Endothelial cell of umbilical vein (primary cell): Measurements from ENCODE around the gene KRTAP1-1. TPM values are rescaled to one million over a fixed set of nuclear protein-coding genes. Genes with fewer than 3 reads are reported as not detected.

Experiments used
- BruUV-seq: library from RNA; stranded (reverse); fragments of 400-500 nt; replicated peaks from 2 replicates; lab custom pipeline; 2021; lab: Mats Ljungman, UMichigan
- CTCF ChIA-PET: fragments of 300-600, 350-600 bp; sonication (Branson Sonifier 250); formaldehyde crosslinking; loops from one replicate; lab custom pipeline; 2021; ENCODE audit warnings: antibody characterized with exemption, inconsistent platforms; lab: Charles Lee
- POLR2A ChIA-PET: fragments of 300-600, 350-600 bp; sonication (Branson Sonifier 250); formaldehyde crosslinking; loops from one replicate; lab custom pipeline; 2021; ENCODE audit warnings: antibody characterized with exemption, inconsistent platforms; lab: Charles Lee
- DNase-seq: peaks from one replicate; pipeline ENCODE4 v3.0.0-alpha.2; 2011; ENCODE audit warnings: low read depth, low spot score
- FAIRE-seq: peaks from 2 replicates; lab custom pipeline; 2011; peaks lifted over from hg19 to GRCh38; lab: Jason Lieb, UNC
- H2AFZ ChIP-seq: 2 replicates; pipeline ENCODE4 v1.6.0; 2012; ENCODE audit warnings: low read depth, low read length, control low read depth, inconsistent platforms
- H3K27ac ChIP-seq: 2 replicates; pipeline ENCODE4 v1.5.1; 2011; ENCODE audit warnings: low read depth, mild to moderate bottlenecking, control low read depth, low read length, moderate library complexity; ENCODE audit not compliant: insufficient read depth
- H3K27me3 ChIP-seq, 2 experiments: 2 replicates each; pipeline versions ENCODE4 v1.6.0 to v1.6.1; 2011; ENCODE audit warnings: low read length in 2 of 2, mixed read lengths in 1 of 2; ENCODE audit not compliant: control insufficient read depth in 2 of 2, insufficient read depth in 2 of 2
- H3K36me3 ChIP-seq, 2 experiments: 2 replicates in 1 of 2; 3 replicates in 1 of 2; pipeline ENCODE4 v1.5.1; 2011; ENCODE audit warnings: low read length in 2 of 2, mild to moderate bottlenecking in 1 of 2, moderate library complexity in 1 of 2; ENCODE audit not compliant: control insufficient read depth in 2 of 2, insufficient read depth in 2 of 2; ENCODE audit errors: extremely low read depth in 1 of 2
- H3K4me1 ChIP-seq: 3 replicates; pipeline ENCODE4 v1.5.1; 2011; ENCODE audit warnings: mild to moderate bottlenecking, low read length; ENCODE audit not compliant: control insufficient read depth, insufficient read depth; ENCODE audit errors: extremely low read depth
- H3K4me2 ChIP-seq: 2 replicates; pipeline ENCODE4 v1.6.1; 2011; ENCODE audit warnings: low read length, control low read depth, mixed read lengths; ENCODE audit not compliant: insufficient read depth
- H3K4me3 ChIP-seq, 3 experiments: fragments of 200-600 bp in 1 of 3; sonication (generic), shearing (Covaris generic) in 1 of 3; replicated peaks in 1 of 3; 2 replicates each; pipeline ENCODE4 v1.5.1; 2011 to 2016; ENCODE audit warnings: control low read depth in 3 of 3, low read length in 3 of 3, mild to moderate bottlenecking in 2 of 3, inconsistent platforms in 1 of 3, low read depth in 1 of 3, moderate library complexity in 1 of 3; ENCODE audit not compliant: insufficient read depth in 1 of 3
- H3K79me2 ChIP-seq: 2 replicates; pipeline ENCODE4 v1.6.0; 2012; ENCODE audit warnings: low read length, inconsistent platforms; ENCODE audit not compliant: control insufficient read depth, insufficient read depth
- H3K9ac ChIP-seq: replicated peaks from 2 replicates; pipeline ENCODE3; 2011; ENCODE audit warnings: low read length, control low read depth; ENCODE audit not compliant: insufficient read depth; ENCODE audit errors: extremely low read depth
- H3K9me1 ChIP-seq: replicated peaks from 3 replicates; pipeline ENCODE4 v1.6.0; 2011; ENCODE audit warnings: mild to moderate bottlenecking, low read length; ENCODE audit not compliant: control insufficient read depth, insufficient read depth; ENCODE audit errors: extremely low read depth
- H3K9me3 ChIP-seq: replicated peaks from 2 replicates; pipeline ENCODE4 v1.5.1; 2012; ENCODE audit warnings: low read length, inconsistent platforms; ENCODE audit not compliant: control insufficient read depth, insufficient read depth
- H4K20me1 ChIP-seq: replicated peaks from 2 replicates; pipeline ENCODE3; 2011; ENCODE audit warnings: mild to moderate bottlenecking, low read length; ENCODE audit not compliant: control insufficient read depth, insufficient read depth; ENCODE audit errors: extremely low read depth
- CTCF ChIP-seq, 2 donors: IDR thresholded peaks; 1 replicate in 1 of 2; 2 replicates in 1 of 2; pipeline ENCODE4 v1.5.1; 2011; ENCODE audit warnings: low read length in 2 of 2, mild to moderate bottlenecking in 2 of 2, moderate library complexity in 2 of 2, control low read depth in 1 of 2, inconsistent platforms in 1 of 2, low read depth in 1 of 2; ENCODE audit not compliant: insufficient read depth in 1 of 2; ENCODE audit errors: extremely low read depth in 1 of 2
- GATA2 ChIP-seq: IDR thresholded peaks from 2 replicates; pipeline ENCODE4 v1.7.0; 2011; ENCODE audit warnings: low read depth, mild to moderate bottlenecking, moderate library complexity, mixed read lengths, low read length; ENCODE audit not compliant: insufficient read length, insufficient read depth
- MAX ChIP-seq: IDR thresholded peaks from 2 replicates; pipeline ENCODE4 v1.6.1; 2011; ENCODE audit not compliant: insufficient read depth, insufficient read length
- MYC ChIP-seq: IDR thresholded peaks from one replicate; pipeline ENCODE4 v1.6.1; 2011; ENCODE audit warnings: mild to moderate bottlenecking, low read depth, low read length
- POLR2A ChIP-seq: IDR thresholded peaks from 2 replicates; pipeline ENCODE4 v1.6.1; 2012; ENCODE audit warnings: low read depth, mild to moderate bottlenecking, control low read depth, low read length
- POLR2AphosphoS5 ChIP-seq: IDR thresholded peaks from 2 replicates; pipeline ENCODE4 v1.6.1; 2012; ENCODE audit warnings: low read depth, mild to moderate bottlenecking, control low read depth, low read length, moderate library complexity; ENCODE audit not compliant: insufficient read depth
- dilution Hi-C: fragments of 300-500 bp; cut with MboI; formaldehyde crosslinking; loops from one replicate; pipeline ENCODE4 v1.15.0; 2019; ENCODE audit warnings: low sequenced_read_pairs; ENCODE audit not compliant: extremely low pct_ligation_motif_present
- intact Hi-C: fragments of 100-400 bp; cut with micrococcal nuclease; formaldehyde crosslinking; loops from one replicate; pipeline ENCODE4 v1.10.0; 2022
- polyA plus RNA-seq, 4 experiments: library from polyadenylated mRNA; depleted of rRNA in 3 of 4; stranded (reverse) in 3 of 4; unstranded in 1 of 4; fragments of >200 nt; gene quantifications; 2 replicates each; pipeline versions ENCODE4 v1.2.1 to v1.2.3, GENCODE V29; 2011 to 2012; ENCODE audit warnings: missing spikeins in 1 of 4
- total RNA-seq: library from RNA; stranded (reverse); gene quantifications from 2 replicates; pipeline ENCODE4 v1.2.3, GENCODE V29; 2021

Gene KRTAP1-1
- total and polyA plus RNA-seq, 2 donors (not counting 3 experiments of a cell fraction or from before 2014, with no cell fraction given), result not detected

- FAIRE-seq (no peak), DNase-seq (no peak)
- intact Hi-C loops, result no loop called here
- no peaks in the 10 kb centered on the region for H3K27me3 ChIP-seq
- no peaks in the 10 kb centered on the region for H3K9me1 ChIP-seq
- no peak overlapping the region for H3K9ac ChIP-seq
- H2AFZ ChIP-seq, result no peak overlapping the region
- H3K4me1 ChIP-seq, result no peaks in the 10 kb centered on the region
- H3K4me3 ChIP-seq, result no peak overlapping the region
- no peaks in the 10 kb centered on the region for H4K20me1 ChIP-seq
- no peaks in the 10 kb centered on the region for H3K79me2 ChIP-seq
- H3K9me3 ChIP-seq, result no peaks in the 10 kb centered on the region
- ChIA-PET POLR2A (no interaction called here), CTCF (no interaction called here)
- BruUV-seq, result no TSS peak
- no peak overlapping the region for H3K4me2 ChIP-seq
- no peaks in the 10 kb centered on the region for H3K36me3 ChIP-seq
- no peak overlapping the region for H3K27ac ChIP-seq
- TF ChIP-seq POLR2A (no peak), GATA2 (no peak), MYC (no peak), MAX (no peak), CTCF (IDR thresholded peaks at IDR 0.05; ENCODE audit: extremely low read depth in 1 of 2, insufficient read depth in 1 of 2, low read depth in 1 of 2, low read length in 2 of 2) (no peak), POLR2AphosphoS5 (no peak)
- dilution Hi-C loops, result no loop called here
These were observed 32.4 kb upstream of the KRTAP1-1 start for GRCh38 chr17:41073676-41074075.
